ENCODE measurements around the gene HIBADH.

HIBADH gene

DNA sequence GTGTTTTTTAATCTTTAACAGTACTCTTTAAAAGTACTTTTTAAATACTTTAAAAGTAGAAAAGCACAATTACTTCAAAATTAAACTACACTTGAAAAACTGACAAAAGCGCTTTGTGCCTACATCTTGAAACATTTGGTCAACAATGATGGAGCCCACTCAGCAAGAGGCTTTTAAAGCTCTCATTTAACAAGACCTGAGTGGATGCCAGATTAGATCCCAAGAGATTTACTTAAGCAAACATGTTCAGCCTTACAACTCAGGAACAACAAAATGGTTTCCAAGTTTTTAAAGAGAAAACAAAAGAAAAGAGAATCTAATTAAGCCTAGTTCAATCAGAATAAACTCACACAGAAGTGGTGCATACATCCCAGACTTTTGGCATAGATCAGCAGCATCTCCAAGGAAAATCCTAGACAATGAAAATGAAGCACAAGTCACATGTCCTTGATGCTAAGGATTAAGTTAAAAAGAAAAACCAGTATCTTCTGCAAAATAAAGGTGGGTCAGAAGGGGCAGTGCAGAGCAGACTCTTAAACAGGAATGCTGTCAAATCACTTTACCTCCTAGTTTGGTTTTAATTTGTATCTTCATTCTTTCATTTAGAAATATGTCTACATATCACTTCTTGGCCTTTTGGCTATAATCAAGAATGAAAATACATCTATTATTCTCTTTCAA is 26.2 kb downstream of the HIBADH start:
- DNase-seq, result no peak

- DNase-seq, result no peak
Measured at GRCh38 chr7:27635728-27636127, 27.0 kb downstream of the HIBADH start.

GRCh38 chr7:27634671-27635493 is 27.8 kb downstream of the HIBADH start:
- no peak for DNase-seq

- no peak for DNase-seq
Measured at GRCh38 chr7:27633062-27633461, 29.6 kb downstream of the HIBADH start.

DNA sequence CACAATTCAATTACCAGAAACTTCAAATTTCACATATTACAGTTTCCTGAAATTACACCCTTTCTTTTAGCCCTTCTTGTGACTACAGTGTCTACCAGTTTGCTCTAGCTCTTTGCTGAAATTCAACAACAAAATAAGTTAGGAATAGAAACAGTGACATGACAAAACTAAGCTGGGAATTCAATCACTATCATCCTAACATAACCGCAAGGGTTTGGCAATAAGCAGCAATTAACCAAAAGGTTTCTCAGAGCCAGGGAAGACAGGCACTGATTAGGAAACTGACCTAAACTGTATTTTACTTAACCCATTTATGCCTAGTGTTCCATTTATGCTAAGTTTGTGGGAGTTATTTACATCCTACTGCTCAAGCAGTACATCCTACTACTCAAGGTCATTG is 31.3 kb downstream of the HIBADH start:
- no peak for DNase-seq

DNA sequence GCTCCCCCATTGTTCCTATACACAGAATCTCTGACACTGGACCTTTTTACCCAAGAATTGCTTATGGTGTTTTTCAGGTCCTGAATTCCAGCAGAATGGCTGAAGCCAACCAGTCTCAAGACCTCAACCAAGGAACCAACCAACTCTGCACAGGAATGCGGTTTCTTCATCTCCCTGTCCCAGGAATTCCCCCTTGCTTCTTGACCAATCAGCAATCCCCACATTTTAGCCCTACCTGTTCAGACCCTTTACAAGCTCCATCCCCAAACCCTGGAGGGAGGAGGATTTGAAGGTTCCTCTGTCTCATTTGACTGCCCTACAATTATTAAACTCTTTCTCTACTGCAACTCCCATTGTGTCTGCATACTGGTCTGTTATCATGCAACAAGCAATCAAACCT is 35.5 kb downstream of the HIBADH start:
- no peak for DNase-seq

GRCh38 chr7:27619492-27619891 is 43.2 kb downstream of the HIBADH start:
- DNase-seq, result no peak

- no peak for DNase-seq
Measured at GRCh38 chr7:27617651-27618381, 44.9 kb downstream of the HIBADH start.

DNA sequence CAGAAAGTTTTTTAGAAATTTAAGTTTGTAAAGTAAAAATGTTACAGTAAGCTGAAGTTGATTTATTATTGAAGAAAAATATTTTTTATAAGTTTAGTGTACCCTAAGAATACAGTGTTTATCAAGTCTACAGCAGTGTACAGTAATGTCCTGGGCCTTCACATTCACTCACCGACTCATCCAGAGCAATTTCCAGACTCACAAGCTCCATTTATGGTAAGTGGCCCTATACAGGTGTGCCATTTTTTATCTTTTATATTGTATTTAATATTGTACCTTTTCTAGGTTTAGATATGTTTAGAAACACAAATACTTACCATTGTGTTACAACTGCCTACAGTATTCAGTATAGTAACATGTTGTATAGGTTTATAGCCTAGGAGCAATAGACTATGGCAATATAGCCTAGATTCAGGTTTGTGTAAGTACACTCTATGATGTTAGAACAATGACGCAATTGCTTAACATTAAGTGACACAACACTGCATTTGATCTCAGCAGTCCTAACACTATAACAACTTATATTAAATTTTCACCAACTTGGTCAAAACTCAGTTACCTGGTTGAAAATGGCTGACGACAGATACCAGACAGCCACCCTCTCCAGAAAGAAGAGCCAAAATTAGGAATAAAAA is 45.7 kb downstream of the HIBADH start:
- DNase-seq, result no peak

DNA sequence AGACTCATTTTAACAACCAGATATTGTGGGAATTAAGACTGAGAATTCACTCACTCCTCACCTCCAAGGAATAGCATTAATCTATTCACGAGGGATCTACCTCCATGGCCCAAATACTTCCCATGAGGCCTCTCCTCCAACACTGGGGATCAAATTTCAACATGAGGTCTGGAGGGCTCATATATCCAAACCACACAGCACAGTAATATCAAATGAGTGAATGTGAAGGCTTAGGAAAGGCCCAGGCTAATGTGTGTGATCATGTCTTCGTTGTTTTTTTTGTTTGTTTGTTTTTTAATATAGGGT is 46.5 kb downstream of the HIBADH start:
- DNase-seq, result no peak

GRCh38 chr7:27615420-27616185 is 47.1 kb downstream of the HIBADH start:
- no peak for DNase-seq

DNA sequence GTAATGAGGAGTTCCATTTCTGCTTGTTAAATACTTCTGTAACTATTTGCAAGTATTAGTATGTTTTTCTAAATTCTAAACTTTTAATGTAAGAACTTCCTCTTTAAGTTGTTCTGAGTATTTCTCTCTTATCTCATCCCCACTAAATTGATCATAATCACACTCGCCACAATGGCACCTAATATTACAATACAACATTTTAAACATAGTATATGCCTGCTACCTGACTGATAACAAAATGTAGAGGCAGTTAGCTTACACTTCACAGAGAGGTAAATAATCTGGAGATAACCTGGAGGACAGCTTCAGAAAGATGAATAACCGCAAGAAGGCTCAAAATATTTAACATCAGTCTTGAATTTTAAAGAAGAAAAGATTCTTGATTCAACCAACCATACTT is 48.6 kb downstream of the HIBADH start:
- no peak for DNase-seq

- no peak for DNase-seq
Measured at GRCh38 chr7:27611059-27611458, 51.6 kb downstream of the HIBADH start.

DNA sequence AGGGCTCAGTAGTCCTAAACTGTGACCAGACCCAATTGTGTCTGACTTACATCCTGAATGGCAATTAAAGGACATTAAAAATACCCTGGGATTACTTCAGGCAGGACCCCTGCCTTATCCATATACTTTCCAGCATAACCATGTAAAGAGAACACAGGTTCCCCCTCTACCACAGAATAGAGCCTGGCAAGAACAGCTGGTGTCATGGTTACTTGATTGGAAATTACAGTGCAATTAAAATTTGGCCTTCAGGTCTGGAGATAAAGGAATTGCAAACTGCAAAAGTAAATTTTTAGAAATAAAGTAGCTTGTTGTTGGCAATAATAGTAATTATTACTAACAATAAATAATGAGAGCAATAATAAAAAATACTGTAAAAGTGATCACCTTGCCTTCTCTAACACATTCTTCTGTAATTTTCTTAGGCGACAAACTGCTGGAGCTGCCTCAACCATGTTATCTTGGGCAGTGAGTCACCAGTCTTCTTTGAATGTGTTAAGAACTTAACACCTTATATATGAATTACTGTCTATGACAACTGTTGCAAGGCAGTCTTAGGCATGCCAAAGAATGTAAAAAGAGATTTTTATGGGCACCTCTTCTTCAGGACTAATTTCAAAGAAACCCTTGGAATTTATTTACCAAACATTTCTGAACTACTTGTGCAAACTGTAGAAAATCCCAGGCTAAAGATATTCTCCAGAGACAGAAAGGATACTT is 53.7 kb downstream of the HIBADH start:
- no peak for DNase-seq

DNA sequence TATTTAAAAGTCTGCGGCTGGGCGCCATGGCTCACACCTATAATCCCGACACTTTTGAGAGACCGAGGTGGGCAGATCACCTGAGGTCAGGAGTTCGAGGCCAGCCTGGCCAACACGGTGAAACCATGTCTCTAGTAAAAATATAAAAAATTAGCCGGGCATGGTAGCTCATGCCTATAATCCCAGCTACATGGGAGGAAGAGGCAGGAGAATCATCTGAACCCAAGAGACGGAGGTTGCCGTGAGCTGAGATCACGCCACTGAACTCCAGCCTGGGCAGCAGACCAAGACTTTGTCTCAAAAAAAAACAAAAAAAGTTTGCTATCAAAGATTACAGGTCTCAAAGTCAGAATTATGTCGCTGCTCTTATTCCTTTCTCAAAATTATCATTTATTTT is 55.5 kb downstream of the HIBADH start:
- no peak for DNase-seq

GRCh38 chr7:27606270-27607209 is 56.1 kb downstream of the HIBADH start:
- no peak for DNase-seq

GRCh38 chr7:27605689-27606269 is 56.9 kb downstream of the HIBADH start:
- DNase-seq, result no peak

GRCh38 chr7:27605283-27605682 is 57.4 kb downstream of the HIBADH start:
- DNase-seq, result no peak

- no peak for DNase-seq
Measured at GRCh38 chr7:27603813-27604212, 58.9 kb downstream of the HIBADH start.

Data from hypothalamus (tissue), 51 donors.